Astrocyte of the cerebellum (primary cell): ENCODE measurements around the gene BPTF.
"Not testable (repeated sequence)": the region's sequence is repeated elsewhere in the genome, so short reads cannot be mapped to it uniquely, and the experiment has no call there.

Source experiments
- DNase-seq: peaks from one replicate; pipeline ENCODE4 v3.0.0-alpha.2; 2011; ENCODE audit warnings: low read depth
- H3K4me3 ChIP-seq: 2 replicates; pipeline ENCODE4 v1.5.1; 2011; ENCODE audit warnings: mild to moderate bottlenecking, low read depth, low read length, moderate library complexity
- in situ Hi-C: cut with HindIII; loops from 2 replicates; pipeline ENCODE4 v1.10.0; 2017; ENCODE audit warnings: low sequenced_read_pairs
- TF ChIP-seq, protein P1 (sequence below): IDR thresholded peaks from 2 replicates; pipeline ENCODE4 v1.5.1; 2012; ENCODE audit warnings: low read length, low read depth, moderate library complexity, mild to moderate bottlenecking; ENCODE audit errors: missing control alignments

The BPTF gene

DNA sequence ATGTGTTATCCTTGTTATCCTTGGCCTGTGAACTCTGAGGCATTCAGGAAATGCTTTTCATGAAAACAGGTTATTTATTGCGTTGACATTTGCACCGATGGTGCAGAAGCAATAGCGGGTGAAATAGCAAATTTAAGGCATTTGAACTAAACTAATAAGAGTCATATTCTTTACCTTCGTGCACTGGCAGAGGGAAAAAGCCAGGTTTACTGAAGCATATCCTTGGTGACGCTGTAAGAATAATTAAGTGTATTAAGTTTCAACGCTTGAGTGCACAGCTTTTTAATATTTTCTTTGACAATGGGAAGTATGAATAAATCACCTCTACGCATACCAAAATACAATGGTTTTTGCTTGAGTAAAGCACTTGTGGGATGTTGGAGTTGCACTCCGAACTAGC is 196.7 kb downstream of the BPTF start:
- in situ Hi-C loops, result no loop called here
- no peak overlapping the region for H3K4me3 ChIP-seq
- DNase-seq, result no peak
- TF ChIP-seq, protein P1, sequence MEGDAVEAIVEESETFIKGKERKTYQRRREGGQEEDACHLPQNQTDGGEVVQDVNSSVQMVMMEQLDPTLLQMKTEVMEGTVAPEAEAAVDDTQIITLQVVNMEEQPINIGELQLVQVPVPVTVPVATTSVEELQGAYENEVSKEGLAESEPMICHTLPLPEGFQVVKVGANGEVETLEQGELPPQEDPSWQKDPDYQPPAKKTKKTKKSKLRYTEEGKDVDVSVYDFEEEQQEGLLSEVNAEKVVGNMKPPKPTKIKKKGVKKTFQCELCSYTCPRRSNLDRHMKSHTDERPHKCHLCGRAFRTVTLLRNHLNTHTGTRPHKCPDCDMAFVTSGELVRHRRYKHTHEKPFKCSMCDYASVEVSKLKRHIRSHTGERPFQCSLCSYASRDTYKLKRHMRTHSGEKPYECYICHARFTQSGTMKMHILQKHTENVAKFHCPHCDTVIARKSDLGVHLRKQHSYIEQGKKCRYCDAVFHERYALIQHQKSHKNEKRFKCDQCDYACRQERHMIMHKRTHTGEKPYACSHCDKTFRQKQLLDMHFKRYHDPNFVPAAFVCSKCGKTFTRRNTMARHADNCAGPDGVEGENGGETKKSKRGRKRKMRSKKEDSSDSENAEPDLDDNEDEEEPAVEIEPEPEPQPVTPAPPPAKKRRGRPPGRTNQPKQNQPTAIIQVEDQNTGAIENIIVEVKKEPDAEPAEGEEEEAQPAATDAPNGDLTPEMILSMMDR, result no peak

DNA sequence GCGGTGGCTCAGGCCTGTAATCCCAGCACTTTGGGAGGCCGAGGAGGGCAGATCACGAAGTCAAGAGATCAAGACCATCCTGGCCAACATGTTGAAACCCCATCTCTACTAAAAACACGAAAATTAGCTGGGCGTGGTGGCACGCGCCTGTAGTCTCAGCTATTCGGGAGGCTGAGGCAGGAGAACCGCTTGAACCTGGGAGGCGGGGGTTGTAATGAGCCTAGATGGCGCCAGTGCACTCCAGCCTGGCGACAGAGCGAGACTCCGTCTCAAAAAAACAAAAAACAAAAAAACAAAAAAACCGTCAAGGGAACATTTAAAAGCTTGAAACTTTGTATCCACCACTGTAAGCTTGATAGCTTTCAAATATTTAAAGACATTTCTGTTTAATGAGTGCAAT is 197.2 kb downstream of the BPTF start:
- H3K4me3 ChIP-seq, in situ Hi-C loops: not testable (repeated sequence)

DNA sequence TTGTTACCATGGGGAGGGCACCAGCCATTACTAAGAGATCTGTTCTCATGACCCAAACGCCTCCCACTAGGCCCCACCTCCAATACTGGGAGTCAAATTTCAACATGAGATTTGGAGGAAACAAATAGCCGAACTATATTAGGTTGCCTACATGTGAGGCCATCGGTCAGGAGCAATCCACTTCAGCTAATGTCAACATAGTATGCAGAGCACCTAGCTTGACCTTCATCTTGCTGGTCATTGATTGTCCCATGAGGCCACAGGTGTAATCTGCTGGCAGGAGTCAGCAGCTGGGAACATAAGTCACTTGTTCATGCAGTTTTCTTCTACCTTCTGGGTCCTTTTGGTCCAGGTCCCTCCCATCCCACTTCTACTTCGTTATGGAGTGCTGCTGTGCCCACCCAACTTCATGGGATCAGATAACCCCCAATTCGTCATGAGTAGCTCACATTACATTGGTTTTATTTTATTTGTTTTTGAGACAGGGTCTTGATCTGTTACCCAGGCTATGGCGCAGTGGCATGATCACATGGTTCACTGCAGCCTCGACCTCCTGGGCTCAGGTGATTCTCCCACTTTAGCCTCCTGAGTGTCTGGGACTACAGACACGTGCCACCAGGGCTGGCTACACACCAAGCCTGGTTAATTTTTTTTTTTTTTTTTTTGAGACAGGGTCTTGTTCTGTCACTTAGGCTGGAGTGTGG is 204.4 kb downstream of the BPTF start:
- in situ Hi-C loops, result no loop called here
- TF ChIP-seq, protein P1, result no peak

More for the DNA sequence above, 197.2 kb downstream of the BPTF start:
- DNase-seq, result not testable (repeated sequence)

More for the DNA sequence above, 204.4 kb downstream of the BPTF start:
- no peak overlapping the region for H3K4me3 ChIP-seq
- no peak for DNase-seq
